SK-N-SH (cell line): ENCODE data around the gene ARHGAP4. TPM values are rescaled to one million over a fixed set of nuclear protein-coding genes. Genes with fewer than 3 reads are reported as not detected.

Source experiments
- CTCF ChIA-PET: fragments of 300-600, 350-600 bp; formaldehyde crosslinking; extraction: SDS; loops from one replicate; lab custom pipeline; 2021; lab: Yijun Ruan, JAX
- POLR2A ChIA-PET: fragments of 350-600 bp; sonication (Branson Sonifier 250); formaldehyde crosslinking; extraction: SDS; loops from one replicate; lab custom pipeline; 2020; ENCODE audit warnings: antibody characterized with exemption, inconsistent platforms; lab: Yijun Ruan, JAX
- DNase-seq: peaks from one replicate; pipeline ENCODE4 v3.0.0; 2012
- H2AFZ ChIP-seq: fragments of 200-600 bp; sonication (generic); 2 replicates; pipeline ENCODE4 v1.8.1; 2016; ENCODE audit warnings: antibody characterized with exemption, mild to moderate bottlenecking, low read depth
- H3F3A ChIP-seq: fragments of 200-600 bp; sonication (generic); replicated peaks from 2 replicates; pipeline ENCODE3; 2016; ENCODE audit warnings: antibody characterized with exemption, mild to moderate bottlenecking; ENCODE audit not compliant: insufficient read depth
- H3K27ac ChIP-seq, 2 experiments: fragments of 200-500 bp in 1 of 2; fragments of 200-600 bp in 1 of 2; sonication (Bioruptor generic) in 1 of 2; sonication (generic), shearing (Covaris generic) in 1 of 2; 2 replicates each; pipeline versions ENCODE4 v1.5.1 to v1.6.1; 2014 to 2016; ENCODE audit warnings: low read depth in 2 of 2, inconsistent platforms in 1 of 2, low read length in 1 of 2, mild to moderate bottlenecking in 1 of 2, mixed read lengths in 1 of 2
- H3K27me3 ChIP-seq: fragments of 200-600 bp; sonication (generic), shearing (Covaris generic); 2 replicates; pipeline ENCODE4 v1.6.1; 2016; ENCODE audit warnings: mixed run types; ENCODE audit not compliant: insufficient read depth
- H3K36me3 ChIP-seq, 2 experiments: fragments of 200-500 bp in 1 of 2; fragments of 200-600 bp in 1 of 2; sonication (Bioruptor generic) in 1 of 2; sonication (generic) in 1 of 2; replicated peaks in 1 of 2; 2 replicates each; pipeline versions ENCODE3 to v1.5.1; 2014 to 2016; ENCODE audit warnings: low read length in 1 of 2, mild to moderate bottlenecking in 1 of 2; ENCODE audit not compliant: insufficient read depth in 2 of 2, control insufficient read depth in 1 of 2
- H3K4me1 ChIP-seq, 2 experiments: fragments of 200-500 bp in 1 of 2; fragments of 200-600 bp in 1 of 2; sonication (Bioruptor generic) in 1 of 2; sonication (generic), shearing (Covaris generic) in 1 of 2; 2 replicates each; pipeline versions ENCODE4 v1.5.1 to v1.6.1; 2014 to 2016; ENCODE audit warnings: low read depth in 1 of 2, low read length in 1 of 2, mixed run types in 1 of 2; ENCODE audit not compliant: insufficient read depth in 2 of 2, control insufficient read depth in 1 of 2
- H3K4me2 ChIP-seq: fragments of 200-600 bp; sonication (generic), shearing (Covaris generic); 2 replicates; pipeline ENCODE4 v1.6.1; 2017; ENCODE audit warnings: mixed run types
- H3K4me3 ChIP-seq, 2 experiments: fragments of 200-500 bp in 1 of 2; fragments of 200-600 bp in 1 of 2; sonication (Bioruptor generic) in 1 of 2; sonication (generic), shearing (Covaris generic) in 1 of 2; 2 replicates each; pipeline versions ENCODE4 v1.5.1 to v1.8.1; 2014 to 2016; ENCODE audit warnings: low read depth in 2 of 2, inconsistent platforms in 1 of 2, low read length in 1 of 2, mild to moderate bottlenecking in 1 of 2, mixed read lengths in 1 of 2, moderate library complexity in 1 of 2
- H3K79me2 ChIP-seq: fragments of 200-600 bp; sonication (generic); 2 replicates; pipeline ENCODE4 v1.8.1; 2017; ENCODE audit warnings: mild to moderate bottlenecking; ENCODE audit not compliant: insufficient read depth
- H3K9ac ChIP-seq: fragments of 200-600 bp; sonication (generic); 2 replicates; pipeline ENCODE4 v1.6.1; 2017; ENCODE audit warnings: mixed run types
- H3K9me2 ChIP-seq: fragments of 200-600 bp; sonication (generic); 2 replicates; pipeline ENCODE4 v1.6.1; 2017; ENCODE audit warnings: mixed run types
- H3K9me3 ChIP-seq: fragments of 200-600 bp; sonication (generic); 2 replicates; pipeline ENCODE4 v1.6.1; 2017; ENCODE audit warnings: mixed run types, mild to moderate bottlenecking, moderate library complexity
- H4K20me1 ChIP-seq: fragments of 200-600 bp; sonication (generic); 2 replicates; pipeline ENCODE4 v1.6.1; 2017; ENCODE audit warnings: mild to moderate bottlenecking, mixed run types; ENCODE audit not compliant: insufficient read depth
- CTCF ChIP-seq: fragments of 200-600 bp; sonication (generic); IDR thresholded peaks from 2 replicates; pipeline ENCODE4 v1.6.1; 2017; ENCODE audit warnings: antibody characterized with exemption, mild to moderate bottlenecking, moderate library complexity
- FOSL2 ChIP-seq: IDR thresholded peaks from 2 replicates; pipeline ENCODE4 v1.4.0; 2012; ENCODE audit warnings: low read depth, mild to moderate bottlenecking, moderate library complexity, borderline replicate concordance
- FOXJ3 ChIP-seq: sonication (generic); formaldehyde crosslinking; IDR thresholded peaks from 2 replicates; pipeline ENCODE4 v1.5.1; 2020; ENCODE audit warnings: mild to moderate bottlenecking, missing genetic modification reagents
- GABPA ChIP-seq: IDR thresholded peaks from 2 replicates; pipeline ENCODE4 v1.4.0; 2012; ENCODE audit warnings: low read depth, mild to moderate bottlenecking
- GATA2 ChIP-seq: sonication (generic); formaldehyde crosslinking; IDR thresholded peaks from 2 replicates; pipeline ENCODE4 v1.5.0; 2020; ENCODE audit warnings: mild to moderate bottlenecking, missing genetic modification reagents
- JUND ChIP-seq: IDR thresholded peaks from 2 replicates; pipeline ENCODE4 v1.4.0; 2012
- NFIC ChIP-seq: IDR thresholded peaks from 2 replicates; pipeline ENCODE4 v1.4.0; 2012; ENCODE audit warnings: borderline replicate concordance
- NRF1 ChIP-seq: IDR thresholded peaks from 2 replicates; pipeline ENCODE4 v1.6.1; 2012; ENCODE audit warnings: low read depth, mild to moderate bottlenecking, low read length
- PBX3 ChIP-seq: IDR thresholded peaks from 2 replicates; pipeline ENCODE4; 2012
- RAD21 ChIP-seq: IDR thresholded peaks from 2 replicates; pipeline ENCODE4 v1.6.1; 2012; ENCODE audit warnings: mild to moderate bottlenecking, low read length
- SIN3A ChIP-seq: IDR thresholded peaks from 2 replicates; pipeline ENCODE4 v1.6.1; 2012; ENCODE audit warnings: low read depth, mild to moderate bottlenecking, low read length, moderate library complexity, borderline replicate concordance
- TCF12 ChIP-seq: IDR thresholded peaks from 2 replicates; pipeline ENCODE4 v1.4.0; 2012
- WGBS: methylation state at CpG from one replicate; pipeline ENCODE4 v1.1.6; 2017; ENCODE audit warnings: low lambda C conversion rate; 5-methylcytosine and 5-hydroxymethylcytosine counted together
- polyA plus RNA-seq, 3 experiments: library from polyadenylated mRNA; depleted of rRNA; stranded (reverse); fragments of >200 nt; gene quantifications; 2 replicates each; pipeline ENCODE4 v1.2.3, GENCODE V29; 2012
- TF ChIP-seq, protein P1 (sequence below): fragments of 150-350 bp; IDR thresholded peaks from 2 replicates; pipeline ENCODE4 v1.6.1; 2016; ENCODE audit warnings: mild to moderate bottlenecking, low read depth, low read length

The ARHGAP4 gene
- polyA plus RNA-seq, 1 of the 3 experiments (the other 2 are of a cell fraction), result 1.6 TPM

DNA sequence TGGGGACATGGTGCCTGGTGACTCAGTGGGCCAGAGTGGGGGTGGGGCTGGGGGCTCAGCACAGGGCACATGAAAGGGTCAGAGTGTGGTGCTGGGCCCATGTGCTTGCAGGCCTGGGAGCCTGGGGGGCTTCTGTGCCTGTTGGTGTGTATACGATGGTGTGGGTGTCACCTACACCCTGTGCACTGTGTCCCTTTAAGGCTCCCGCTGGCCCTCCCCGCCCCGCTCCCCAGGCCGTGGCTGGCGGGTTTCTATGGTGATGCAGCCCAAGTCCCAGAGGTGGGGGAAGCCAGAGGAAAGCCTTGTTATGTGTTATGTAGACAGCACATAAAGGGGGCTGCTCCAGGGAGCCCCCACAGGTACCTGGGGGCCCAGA lies 45.6 kb downstream of the ARHGAP4 start:
- H3K4me3 ChIP-seq, result no peak overlapping the region
- no peaks in the 10 kb centered on the region for H4K20me1 ChIP-seq
- TF ChIP-seq NRF1 (no peak), SIN3A (no peak), JUND (no peak), FOSL2 (no peak), CTCF (no peak), FOXJ3 (no peak)
- CTCF ChIA-PET, result no interaction called here
- peak overlapping the region in 1 of 2 experiments; percentile 87; a peak in 2 of 4 replicates for H3K27ac ChIP-seq
- H3K36me3 ChIP-seq, result no peaks in the 10 kb centered on the region
- 49% methylated on average over 2 of the region's 6 CpGs for WGBS
- H3K9me3 ChIP-seq, result no peaks in the 10 kb centered on the region
- no peak overlapping the region for H3K4me2 ChIP-seq
- DNase-seq, result peak; percentile 39
- H2AFZ ChIP-seq, result no peak overlapping the region
- no peaks in the 10 kb centered on the region for H3F3A ChIP-seq
- peaks cover 32% of the 10 kb centered on the region for H3K27me3 ChIP-seq
- POLR2A ChIA-PET, result no interaction called here
- H3K79me2 ChIP-seq, result no peaks in the 10 kb centered on the region
- H3K9ac ChIP-seq, result no peak overlapping the region
- peaks cover 0 to 51% of the 10 kb centered on the region in 2 experiments; a peak in 1 of 4 replicates for H3K4me1 ChIP-seq
- no peaks in the 10 kb centered on the region for H3K9me2 ChIP-seq

DNA sequence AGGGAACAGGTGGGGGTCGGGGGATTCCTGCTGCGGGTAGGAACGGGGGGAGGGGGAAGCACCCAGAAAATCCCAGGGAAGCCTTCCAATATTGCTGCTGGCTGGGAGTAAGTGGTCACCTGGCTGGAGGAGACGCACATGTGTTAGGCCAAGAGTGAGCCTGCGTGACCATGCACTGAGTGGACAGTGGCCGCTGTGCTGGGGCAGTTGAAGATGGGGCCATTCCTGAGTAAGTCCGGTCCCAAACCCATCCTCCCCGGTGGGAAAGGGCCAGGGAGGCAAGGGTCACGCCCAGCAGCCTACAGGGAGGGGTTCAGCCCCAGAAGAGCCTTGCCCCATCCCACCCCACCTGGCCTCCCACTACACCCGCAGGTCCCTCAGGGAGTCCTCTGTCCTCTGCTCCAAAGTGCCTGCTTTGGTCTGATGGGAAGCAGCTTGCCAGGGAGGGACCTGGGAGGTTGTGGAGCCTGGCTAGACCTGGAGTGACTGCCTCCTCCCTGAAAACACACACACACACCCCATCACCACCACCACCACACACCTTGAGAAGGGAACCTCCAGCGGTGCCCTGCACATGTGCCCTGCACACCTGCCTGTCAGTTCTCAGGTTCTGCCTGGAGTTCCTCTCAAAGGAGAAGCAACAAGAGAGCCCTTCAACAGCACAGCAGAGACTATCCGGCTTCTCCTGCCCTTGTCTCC lies 46.2 kb downstream of the ARHGAP4 start:
- no peaks in the 10 kb centered on the region for H3K79me2 ChIP-seq
- CTCF ChIA-PET, result interaction anchor here (1.9 to 2.3 kb wide), 2 partner anchors 42 to 67 kb away, joined by 7 to 8 read pairs; no protein-coding TSS in a partner anchor

More for the DNA sequence above, 46.2 kb downstream of the ARHGAP4 start:
- no peak overlapping the region for H3K4me3 ChIP-seq
- H3K4me1 ChIP-seq, result peaks cover 0 to 49% of the 10 kb centered on the region in 2 experiments; a peak in 1 of 4 replicates
- no peak overlapping the region for H3K9ac ChIP-seq
- no peaks in the 10 kb centered on the region for H3K36me3 ChIP-seq
- H3K4me2 ChIP-seq, result no peak overlapping the region
- no peaks in the 10 kb centered on the region for H3K9me3 ChIP-seq
- H3K27ac ChIP-seq, result peak overlapping the region in 1 of 2 experiments; percentile 87; a peak in 2 of 4 replicates
- H3K9me2 ChIP-seq, result no peaks in the 10 kb centered on the region
- TF ChIP-seq JUND (no peak), RAD21 (no peak), TCF12 (no peak), NFIC (no peak), PBX3 (no peak), GABPA (no peak), GATA2 (CRISPR knock-in tag) (no peak), CTCF (no peak)
- TF ChIP-seq, protein P1, sequence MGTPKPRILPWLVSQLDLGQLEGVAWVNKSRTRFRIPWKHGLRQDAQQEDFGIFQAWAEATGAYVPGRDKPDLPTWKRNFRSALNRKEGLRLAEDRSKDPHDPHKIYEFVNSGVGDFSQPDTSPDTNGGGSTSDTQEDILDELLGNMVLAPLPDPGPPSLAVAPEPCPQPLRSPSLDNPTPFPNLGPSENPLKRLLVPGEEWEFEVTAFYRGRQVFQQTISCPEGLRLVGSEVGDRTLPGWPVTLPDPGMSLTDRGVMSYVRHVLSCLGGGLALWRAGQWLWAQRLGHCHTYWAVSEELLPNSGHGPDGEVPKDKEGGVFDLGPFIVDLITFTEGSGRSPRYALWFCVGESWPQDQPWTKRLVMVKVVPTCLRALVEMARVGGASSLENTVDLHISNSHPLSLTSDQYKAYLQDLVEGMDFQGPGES, result no peak
- TF ChIP-seq, all 33 proteins: peak for 0
- Histone ChIP-seq H4K20me1 (peaks cover 3% of the 10 kb centered on the region; the same call in 1 of the 2 replicates), H2AFZ (no peak overlapping the region), H3F3A (no peaks in the 10 kb centered on the region), H3K27me3 (peaks cover 28% of the 10 kb centered on the region)
- no peak for DNase-seq
- 54% methylated on average over 6 of the region's 12 CpGs for WGBS
- POLR2A ChIA-PET, result interaction anchor here (0.6 to 2.7 kb wide), 3 partner anchors 23 to 85 kb away, joined by 3 to 9 read pairs (median 6); partner anchors contain the start of genes IDH3G and SSR4
